VCaP (cell line): ENCODE measurements around the gene FECH.

ENCODE experiments used
- H3K27ac ChIP-seq: fragments of 450-650 bp; 2 replicates; pipeline ENCODE4 v1.5.1; 2017
- TF ChIP-seq, protein P1 (sequence below): fragments of 450-650 bp; conservative IDR thresholded peaks from 2 replicates; pipeline ENCODE4 v1.5.1; 2017; ENCODE audit warnings: mild to moderate bottlenecking, moderate library complexity

The FECH gene

DNA sequence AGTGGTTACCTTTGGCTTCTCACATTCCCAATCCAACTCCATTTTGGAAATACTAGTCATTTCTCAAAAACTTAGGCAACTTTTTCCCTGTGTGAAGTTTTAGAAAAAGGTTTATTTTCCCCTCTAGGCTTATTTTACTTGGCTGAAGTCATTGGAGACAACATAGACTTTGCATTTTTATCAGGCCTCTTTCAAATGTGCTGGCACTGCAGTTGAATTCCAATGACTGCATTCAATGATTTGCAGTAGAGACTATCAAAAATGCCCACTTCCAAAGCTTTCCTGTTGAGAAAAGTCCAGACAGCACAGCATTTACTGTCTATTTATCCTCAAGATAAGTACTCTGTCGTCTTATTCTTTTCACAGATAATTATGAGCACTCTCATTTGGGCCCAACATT, 81.3 kb downstream of the FECH start:
- TF ChIP-seq, protein P1, sequence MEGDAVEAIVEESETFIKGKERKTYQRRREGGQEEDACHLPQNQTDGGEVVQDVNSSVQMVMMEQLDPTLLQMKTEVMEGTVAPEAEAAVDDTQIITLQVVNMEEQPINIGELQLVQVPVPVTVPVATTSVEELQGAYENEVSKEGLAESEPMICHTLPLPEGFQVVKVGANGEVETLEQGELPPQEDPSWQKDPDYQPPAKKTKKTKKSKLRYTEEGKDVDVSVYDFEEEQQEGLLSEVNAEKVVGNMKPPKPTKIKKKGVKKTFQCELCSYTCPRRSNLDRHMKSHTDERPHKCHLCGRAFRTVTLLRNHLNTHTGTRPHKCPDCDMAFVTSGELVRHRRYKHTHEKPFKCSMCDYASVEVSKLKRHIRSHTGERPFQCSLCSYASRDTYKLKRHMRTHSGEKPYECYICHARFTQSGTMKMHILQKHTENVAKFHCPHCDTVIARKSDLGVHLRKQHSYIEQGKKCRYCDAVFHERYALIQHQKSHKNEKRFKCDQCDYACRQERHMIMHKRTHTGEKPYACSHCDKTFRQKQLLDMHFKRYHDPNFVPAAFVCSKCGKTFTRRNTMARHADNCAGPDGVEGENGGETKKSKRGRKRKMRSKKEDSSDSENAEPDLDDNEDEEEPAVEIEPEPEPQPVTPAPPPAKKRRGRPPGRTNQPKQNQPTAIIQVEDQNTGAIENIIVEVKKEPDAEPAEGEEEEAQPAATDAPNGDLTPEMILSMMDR: no peak
- no peak overlapping the region for H3K27ac ChIP-seq

DNA sequence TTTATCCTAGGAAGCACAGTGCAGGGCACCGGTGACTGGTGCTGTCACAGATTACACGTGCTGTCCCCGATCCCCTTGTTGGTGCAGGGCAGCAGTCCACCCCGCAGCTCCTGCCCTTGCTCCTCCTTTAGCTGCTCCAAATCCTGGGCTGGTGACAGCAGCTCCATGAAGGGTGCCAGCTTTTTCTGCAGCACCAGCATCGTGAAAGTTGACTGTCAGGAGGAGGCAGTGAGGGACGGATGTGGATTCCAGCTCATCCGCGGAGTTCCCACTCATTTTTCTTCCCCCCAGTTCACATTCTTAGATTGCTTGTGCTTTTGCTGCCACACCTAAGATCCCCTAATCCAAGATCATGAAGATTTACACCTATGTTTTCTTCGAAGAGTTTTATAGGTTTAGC, 83.9 kb downstream of the FECH start:
- TF ChIP-seq, protein P1: no peak
- no peak overlapping the region for H3K27ac ChIP-seq

DNA sequence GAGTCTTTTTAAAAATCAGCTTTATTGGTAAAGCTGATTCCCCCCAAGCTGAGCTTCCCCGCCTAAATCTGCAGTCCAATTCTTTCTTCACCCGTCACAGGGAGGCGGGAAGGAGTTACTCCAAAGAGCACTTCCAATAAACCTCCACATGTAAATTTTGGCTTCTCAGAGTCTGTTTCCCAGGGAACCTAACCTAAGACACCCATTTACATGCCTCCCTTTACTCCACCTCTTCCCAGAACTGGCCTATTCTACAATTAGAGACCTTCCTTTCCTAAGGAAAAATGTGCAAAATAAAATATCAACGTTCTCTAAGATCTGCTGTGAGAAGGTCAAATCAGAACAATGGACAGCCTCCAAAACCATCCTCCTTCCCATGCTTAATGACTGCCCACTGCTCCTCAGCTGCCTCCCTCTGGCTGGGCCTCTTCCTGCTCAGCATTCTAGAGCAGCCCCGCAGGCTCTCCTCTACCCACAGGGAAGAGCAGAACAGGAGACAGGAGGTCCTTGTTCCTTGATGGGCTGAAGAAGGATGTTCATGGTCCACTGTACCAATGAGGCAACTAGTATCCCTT, 87.7 kb downstream of the FECH start:
- no peak overlapping the region for H3K27ac ChIP-seq
- TF ChIP-seq, protein P1: no peak
